Nephron progenitor cell (in vitro differentiated cells): ENCODE results near the gene RSPRY1.
A peak's percentile ranks its signal among the peaks of the same experiment; 100 is the strongest.

Source experiments
- DNase-seq: peaks from one replicate; pipeline ENCODE4 v3.0.0; 2021
- H3K27ac Mint-ChIP-seq: 2 replicates; pipeline ENCODE4 v1.8.0; 2021; ENCODE audit warnings: mild to moderate bottlenecking, moderate library complexity, mixed read lengths
- H3K27me3 Mint-ChIP-seq: 2 replicates; pipeline ENCODE4 v1.8.0; 2021; ENCODE audit warnings: mild to moderate bottlenecking, low read depth, mixed read lengths; ENCODE audit not compliant: poor library complexity
- H3K36me3 Mint-ChIP-seq: 2 replicates; pipeline ENCODE4 v1.8.0; 2021; ENCODE audit warnings: low read depth, mixed read lengths
- H3K4me1 Mint-ChIP-seq: 2 replicates; pipeline ENCODE4 v1.8.0; 2021; ENCODE audit warnings: mixed read lengths
- H3K4me3 Mint-ChIP-seq: 2 replicates; pipeline ENCODE4 v1.8.0; 2021; ENCODE audit warnings: mild to moderate bottlenecking, moderate library complexity, mixed read lengths
- H3K9me3 Mint-ChIP-seq: 2 replicates; pipeline ENCODE4 v1.8.0; 2021; ENCODE audit warnings: mild to moderate bottlenecking, moderate library complexity, mixed read lengths
- TF ChIP-seq, protein P1 (sequence below): fragments of 200-600 bp; sonication (generic); IDR thresholded peaks from 2 replicates; pipeline ENCODE4 v1.5.0; 2021; ENCODE audit warnings: antibody characterized with exemption

The RSPRY1 gene

DNA sequence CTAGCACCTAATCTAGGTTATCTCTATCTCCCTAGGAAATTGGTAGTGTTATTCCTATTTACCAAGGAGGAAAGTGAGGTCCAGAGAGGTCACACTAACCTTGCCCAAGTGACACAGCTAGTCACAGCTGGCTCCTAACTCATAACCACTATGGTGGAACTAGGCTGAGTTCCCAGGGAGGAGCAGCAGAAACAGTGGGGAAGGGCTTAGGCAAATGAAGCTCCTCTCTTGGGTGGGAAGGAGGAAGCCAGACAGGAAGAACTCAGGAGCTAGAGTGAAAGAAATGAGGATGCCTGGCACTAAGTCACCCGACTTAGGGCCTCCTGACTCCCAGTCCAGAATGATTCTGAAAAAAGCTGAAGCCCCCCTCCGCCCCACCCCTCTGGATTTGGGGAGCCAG lies 34.8 kb upstream of the RSPRY1 start:
- Mint-ChIP-seq H3K36me3 (peaks cover 52% of the 10 kb centered on the region), H3K4me1 (peaks cover 50% of the 10 kb centered on the region), H3K9me3 (no peaks in the 10 kb centered on the region), H3K4me3 (no peak overlapping the region), H3K27me3 (peaks cover 7% of the 10 kb centered on the region), H3K27ac (peak overlapping the region; percentile 64)
- DNase-seq = no peak
- TF ChIP-seq, protein P1, sequence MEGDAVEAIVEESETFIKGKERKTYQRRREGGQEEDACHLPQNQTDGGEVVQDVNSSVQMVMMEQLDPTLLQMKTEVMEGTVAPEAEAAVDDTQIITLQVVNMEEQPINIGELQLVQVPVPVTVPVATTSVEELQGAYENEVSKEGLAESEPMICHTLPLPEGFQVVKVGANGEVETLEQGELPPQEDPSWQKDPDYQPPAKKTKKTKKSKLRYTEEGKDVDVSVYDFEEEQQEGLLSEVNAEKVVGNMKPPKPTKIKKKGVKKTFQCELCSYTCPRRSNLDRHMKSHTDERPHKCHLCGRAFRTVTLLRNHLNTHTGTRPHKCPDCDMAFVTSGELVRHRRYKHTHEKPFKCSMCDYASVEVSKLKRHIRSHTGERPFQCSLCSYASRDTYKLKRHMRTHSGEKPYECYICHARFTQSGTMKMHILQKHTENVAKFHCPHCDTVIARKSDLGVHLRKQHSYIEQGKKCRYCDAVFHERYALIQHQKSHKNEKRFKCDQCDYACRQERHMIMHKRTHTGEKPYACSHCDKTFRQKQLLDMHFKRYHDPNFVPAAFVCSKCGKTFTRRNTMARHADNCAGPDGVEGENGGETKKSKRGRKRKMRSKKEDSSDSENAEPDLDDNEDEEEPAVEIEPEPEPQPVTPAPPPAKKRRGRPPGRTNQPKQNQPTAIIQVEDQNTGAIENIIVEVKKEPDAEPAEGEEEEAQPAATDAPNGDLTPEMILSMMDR = no peak

DNA sequence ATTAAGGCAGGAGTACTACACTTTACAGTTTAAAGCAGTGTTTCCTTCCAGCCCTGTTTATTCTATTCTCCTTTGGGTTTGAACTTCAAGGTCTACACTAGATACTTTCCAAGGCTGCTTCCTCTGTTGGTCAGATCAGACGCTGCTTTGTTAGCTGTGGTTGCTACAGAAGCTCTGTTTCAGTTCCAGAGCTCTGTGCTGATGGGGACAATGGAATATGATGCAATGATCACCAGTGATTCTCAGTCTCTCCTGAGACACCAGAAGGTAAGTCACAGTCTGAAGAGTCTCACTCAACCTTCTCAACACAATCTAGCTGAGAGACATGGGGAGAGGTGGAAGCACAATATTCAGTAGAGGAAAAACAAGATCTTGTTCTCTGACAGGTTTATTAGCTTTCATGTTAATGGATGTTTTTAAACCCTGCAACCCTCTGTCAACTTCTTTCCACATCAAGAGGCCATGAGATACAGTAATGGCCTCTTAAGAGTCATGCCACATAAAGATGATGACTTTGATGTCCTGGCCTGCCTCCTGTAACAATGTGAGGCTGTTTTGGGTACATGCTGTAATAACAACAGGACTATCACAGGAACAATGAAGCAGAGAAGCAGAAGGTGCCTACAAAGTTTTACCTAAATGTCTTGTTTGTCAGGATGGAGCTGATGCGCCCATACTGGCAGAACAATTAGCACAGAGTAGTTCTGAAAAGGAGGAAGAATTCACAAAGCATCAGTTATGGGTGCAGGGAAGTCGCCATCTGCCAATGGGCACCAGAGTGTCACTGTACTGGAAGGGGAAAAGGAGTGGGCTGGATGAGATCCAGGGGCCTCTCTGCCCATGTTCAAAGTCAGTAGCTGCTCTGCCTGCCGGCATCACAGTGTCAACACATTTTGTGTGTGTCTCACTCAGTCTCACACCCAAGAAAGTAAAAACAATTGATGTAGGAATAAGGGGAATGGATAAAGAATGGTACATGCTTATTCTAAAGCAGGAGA lies 33.7 kb upstream of the RSPRY1 start:
- TF ChIP-seq, protein P1 = no peak
- DNase-seq = no peak
- Mint-ChIP-seq H3K27me3 (peaks cover 7% of the 10 kb centered on the region), H3K4me1 (peaks cover 43% of the 10 kb centered on the region), H3K36me3 (peaks cover 62% of the 10 kb centered on the region), H3K27ac (peak overlapping the region; percentile 64), H3K4me3 (no peak overlapping the region), H3K9me3 (no peaks in the 10 kb centered on the region)

DNA sequence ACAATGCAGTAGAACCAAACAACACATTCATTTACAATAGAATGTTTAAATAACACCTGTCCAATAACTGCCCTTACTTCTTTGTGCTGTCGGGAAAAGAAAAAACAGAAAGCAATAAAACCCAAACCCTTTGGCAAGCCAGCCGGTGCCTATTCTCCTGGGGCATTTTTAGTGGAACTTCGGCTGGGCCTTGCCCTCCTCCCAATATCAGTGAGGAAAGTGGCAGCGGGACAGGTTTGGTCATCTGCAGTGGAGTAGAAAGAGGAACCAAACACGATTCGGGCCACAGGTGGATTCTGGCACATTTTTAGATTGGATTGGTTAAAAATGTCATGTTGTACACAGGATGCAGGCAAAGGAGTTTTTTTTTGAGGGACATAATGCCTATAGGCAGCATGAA lies 32.3 kb upstream of the RSPRY1 start:
- H3K27me3 Mint-ChIP-seq = peaks cover 3% of the 10 kb centered on the region
- peaks cover 74% of the 10 kb centered on the region for H3K36me3 Mint-ChIP-seq
- no peak for DNase-seq
- no peak overlapping the region for H3K27ac Mint-ChIP-seq
- H3K4me3 Mint-ChIP-seq = no peak overlapping the region
- no peaks in the 10 kb centered on the region for H3K9me3 Mint-ChIP-seq
- TF ChIP-seq, protein P1 = no peak
- peaks cover 29% of the 10 kb centered on the region for H3K4me1 Mint-ChIP-seq

DNA sequence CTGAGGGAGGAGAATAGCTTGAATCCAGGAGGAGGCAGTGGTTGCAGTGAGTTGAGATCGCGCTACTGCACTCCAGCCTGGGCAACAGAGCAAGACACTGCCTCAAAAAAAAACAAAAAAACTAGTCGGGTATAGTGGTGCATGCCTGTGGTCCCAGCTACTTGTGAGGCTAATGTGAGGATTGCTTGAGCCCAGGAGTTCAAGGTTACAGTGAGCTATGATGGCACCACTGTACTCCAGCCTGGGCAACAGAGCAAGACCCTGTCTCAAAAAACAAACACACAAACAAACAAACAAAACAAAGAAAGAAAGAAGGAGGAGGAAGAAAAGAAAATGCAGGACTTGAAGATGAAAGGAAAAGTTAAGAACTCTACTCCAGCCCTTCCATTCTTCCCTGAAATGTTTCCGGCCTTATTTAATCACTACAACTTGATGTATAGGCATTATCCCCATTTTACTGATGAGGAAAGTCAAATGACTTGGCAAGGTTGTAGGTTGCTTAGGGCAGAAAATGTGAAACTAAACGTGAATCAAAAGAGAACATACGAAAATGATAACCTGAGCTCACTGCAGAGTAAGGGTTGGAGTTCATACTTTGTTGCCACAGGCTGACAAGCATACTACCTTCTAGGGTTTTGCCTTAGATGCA lies 30.3 kb upstream of the RSPRY1 start:
- Mint-ChIP-seq H3K36me3 (peaks cover 88% of the 10 kb centered on the region), H3K9me3 (no peaks in the 10 kb centered on the region), H3K4me3 (no peak overlapping the region), H3K27me3 (no peaks in the 10 kb centered on the region), H3K4me1 (peaks cover 28% of the 10 kb centered on the region), H3K27ac (no peak overlapping the region)
- no peak for DNase-seq
- TF ChIP-seq, protein P1 = no peak

DNA sequence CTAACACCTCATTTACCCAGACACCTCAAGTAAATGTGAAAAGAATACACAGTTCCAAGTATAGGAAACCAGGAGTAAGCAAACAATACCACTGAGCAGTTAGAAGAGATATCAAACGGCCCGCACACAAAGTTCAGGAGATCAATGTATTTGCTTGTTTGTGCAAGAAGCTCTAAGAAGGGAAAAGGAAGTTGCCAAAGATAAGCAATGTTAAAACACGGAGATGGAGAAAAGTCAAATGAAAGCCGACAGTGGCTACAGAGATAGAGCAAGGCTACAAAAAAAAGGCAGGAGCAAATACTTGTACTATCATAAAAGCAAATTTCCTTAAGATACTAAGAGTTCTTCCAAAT lies 29.8 kb upstream of the RSPRY1 start:
- peaks cover 28% of the 10 kb centered on the region for H3K4me1 Mint-ChIP-seq
- H3K27me3 Mint-ChIP-seq = no peaks in the 10 kb centered on the region
- no peak overlapping the region for H3K27ac Mint-ChIP-seq
- peaks cover 88% of the 10 kb centered on the region for H3K36me3 Mint-ChIP-seq
- H3K4me3 Mint-ChIP-seq = no peak overlapping the region
- DNase-seq = no peak
- H3K9me3 Mint-ChIP-seq = no peaks in the 10 kb centered on the region
- TF ChIP-seq, protein P1 = no peak
